ENCODE data around the gene QKI. TPM values are rescaled to one million over a fixed set of nuclear protein-coding genes. Genes with fewer than 3 reads are reported as not detected.

Gene QKI
- total RNA-seq, 1 experiment from 2014 or later, result 176 TPM

- Histone ChIP-seq H2BK5ac (ENCODE audit: insufficient read length, low read length) (no peak overlapping the region), H3K79me1 (ENCODE audit: insufficient read depth, low read depth, low read length, poor library complexity, severe bottlenecking) (peaks cover 5% of the 10 kb centered on the region), H2BK12ac (ENCODE audit: insufficient read length, low read depth, low read length) (no peak overlapping the region), H2AK5ac (ENCODE audit: insufficient read length, low read length) (no peak overlapping the region), H3T11ph (ENCODE audit: low read length) (no peak overlapping the region), H4K5ac (ENCODE audit: insufficient read length, low read depth, low read length) (no peak overlapping the region), H3K9me3 (ENCODE audit: control insufficient read depth, low read depth, low read length) (no peaks in the 10 kb centered on the region), H2BK20ac (ENCODE audit: low read depth, low read length, poor library complexity, severe bottlenecking) (no peak overlapping the region), H2BK120ac (ENCODE audit: low read depth, low read length, poor library complexity, severe bottlenecking) (no peak overlapping the region), H3K56ac (ENCODE audit: insufficient read length, low read depth, low read length) (no peak overlapping the region), H4K8ac (replicated peaks; ENCODE audit: insufficient read length, low read depth, low read length) (no peak overlapping the region), H4K20me1 (ENCODE audit: control insufficient read depth, insufficient read depth, insufficient read length) (no peaks in the 10 kb centered on the region), H2AFZ (ENCODE audit: low read length) (no peak overlapping the region), H2BK15ac (ENCODE audit: low read depth, low read length) (no peak overlapping the region), H3K18ac (ENCODE audit: insufficient read length, low read depth, low read length) (no peak overlapping the region), H3K23ac (ENCODE audit: insufficient read length, low read depth, low read length) (no peak overlapping the region), H3K4me2 (ENCODE audit: insufficient read depth, insufficient read length, low read length) (no peak overlapping the region), H3K9ac (ENCODE audit: extremely low read depth, insufficient read length, low read length) (no peak overlapping the region), H3K14ac (ENCODE audit: insufficient read depth, low read length) (no peak overlapping the region), H4K91ac (ENCODE audit: insufficient read length, low read depth, low read length) (no peak overlapping the region), H3K4ac (ENCODE audit: low read depth, low read length) (no peak overlapping the region), H3K4me1 (ENCODE audit: insufficient read depth, low read length) (peaks cover 2% of the 10 kb centered on the region; the same call in 1 of the 2 replicates), H3K27me3 (ENCODE audit: insufficient read depth, low read length) (no peaks in the 10 kb centered on the region), H3K23me2 (ENCODE audit: insufficient read length, low read depth, low read length, poor library complexity, severe bottlenecking) (no peaks in the 10 kb centered on the region), H3K27ac (ENCODE audit: insufficient read length, low read depth, low read length) (no peak overlapping the region), H3K79me2 (ENCODE audit: insufficient read depth, low read length) (peaks cover 10% of the 10 kb centered on the region; the same call in 1 of the 2 replicates)
- TF ChIP-seq CTCF (conservative IDR thresholded peaks at IDR 0.05), result no peak
- Mint-ChIP-seq H3K36me3 (ENCODE audit: insufficient read depth in 1 of 3, low read depth in 3 of 3) (peaks cover 0 to 15% (median 6%) of the 10 kb centered on the region in 3 experiments; a peak in 5 of 7 replicates), H3K27me3 (ENCODE audit: low read depth) (no peaks in the 10 kb centered on the region), H3K4me1 (peaks cover 37 to 53% of the 10 kb centered on the region in 2 experiments), H3K27ac (0 out of 7 replicates have a peak overlapping the region, but pooled peaks of 1 of the 3 experiments have one; percentile 25), H3K4me3 (no peak overlapping the region), H3K9me3 (no peaks in the 10 kb centered on the region)
- DNase-seq, result no peak
- WGBS (ENCODE audit: extremely low coverage, insufficient read length, low lambda C conversion rate), result no CpG with 5 or more reads among the region's 5 CpGs
Observed at GRCh38 chr6:163532526-163533078, 118.1 kb downstream of the QKI start.
